ENCODE measurements around the gene WWOX. TPM values are rescaled to one million over a fixed set of nuclear protein-coding genes. Genes with fewer than 3 reads are reported as not detected.

WWOX gene
- total RNA-seq, 1 experiment from 2014 or later, result 15.6 TPM

DNA sequence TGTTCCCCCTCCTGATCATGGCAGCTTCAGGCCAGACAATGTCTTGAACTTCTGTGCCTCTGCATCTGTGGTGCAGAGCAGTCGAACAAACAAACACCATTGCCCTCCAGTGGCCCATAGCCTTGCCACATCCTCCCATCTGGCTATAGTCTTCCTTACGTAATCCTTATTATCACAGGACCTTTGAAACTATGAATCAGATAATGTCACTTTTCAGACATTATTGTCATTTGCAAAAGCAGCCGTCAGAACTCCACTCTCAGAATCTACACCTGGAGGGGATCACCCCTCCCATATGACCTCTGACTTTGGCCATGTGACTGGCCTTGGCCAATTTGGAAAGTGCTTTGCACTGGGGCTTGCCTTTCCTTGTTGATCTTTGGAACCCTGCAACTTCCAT lies 1113.8 kb downstream of the WWOX start:
- Histone ChIP-seq H4K20me1 (ENCODE audit: control insufficient read depth, insufficient read depth, insufficient read length) (no peaks in the 10 kb centered on the region), H3K4me2 (ENCODE audit: insufficient read depth, insufficient read length, low read length) (no peak overlapping the region), H3K27ac (ENCODE audit: insufficient read length, low read depth, low read length) (no peak overlapping the region)

More for the DNA sequence above, 1113.8 kb downstream of the WWOX start:
- Histone ChIP-seq H2AFZ (ENCODE audit: low read length) (no peak overlapping the region), H3K9ac (ENCODE audit: extremely low read depth, insufficient read length, low read length) (no peak overlapping the region), H4K8ac (replicated peaks; ENCODE audit: insufficient read length, low read depth, low read length) (no peak overlapping the region), H4K5ac (ENCODE audit: insufficient read length, low read depth, low read length) (no peak overlapping the region), H2AK5ac (ENCODE audit: insufficient read length, low read length) (no peak overlapping the region), H2BK15ac (ENCODE audit: low read depth, low read length) (no peak overlapping the region), H2BK20ac (ENCODE audit: low read depth, low read length, poor library complexity, severe bottlenecking) (no peak overlapping the region), H3K18ac (ENCODE audit: insufficient read length, low read depth, low read length) (no peak overlapping the region), H3K23ac (ENCODE audit: insufficient read length, low read depth, low read length) (no peak overlapping the region), H3K9me3 (ENCODE audit: control insufficient read depth, low read depth, low read length) (no peaks in the 10 kb centered on the region), H3K56ac (ENCODE audit: insufficient read length, low read depth, low read length) (no peak overlapping the region), H3K79me2 (ENCODE audit: insufficient read depth, low read length) (no peaks in the 10 kb centered on the region), H2BK120ac (ENCODE audit: low read depth, low read length, poor library complexity, severe bottlenecking) (no peak overlapping the region), H3K23me2 (ENCODE audit: insufficient read length, low read depth, low read length, poor library complexity, severe bottlenecking) (no peaks in the 10 kb centered on the region), H3K4ac (ENCODE audit: low read depth, low read length) (no peak overlapping the region), H3K79me1 (ENCODE audit: insufficient read depth, low read depth, low read length, poor library complexity, severe bottlenecking) (no peaks in the 10 kb centered on the region), H3K27me3 (ENCODE audit: insufficient read depth, low read length) (no peaks in the 10 kb centered on the region), H3T11ph (ENCODE audit: low read length) (no peak overlapping the region), H2BK12ac (ENCODE audit: insufficient read length, low read depth, low read length) (no peak overlapping the region), H3K4me1 (ENCODE audit: insufficient read depth, low read length) (peaks cover 4% of the 10 kb centered on the region; the same call in 1 of the 2 replicates), H4K91ac (ENCODE audit: insufficient read length, low read depth, low read length) (no peak overlapping the region), H2BK5ac (ENCODE audit: insufficient read length, low read length) (no peak overlapping the region), H3K14ac (ENCODE audit: insufficient read depth, low read length) (no peak overlapping the region)
- WGBS (ENCODE audit: extremely low coverage, insufficient read length, low lambda C conversion rate), result no CpG with 5 or more reads among the region's 3 CpGs
- DNase-seq, result no peak
- H3K27me3 Mint-ChIP-seq (ENCODE audit: low read depth), result no peaks in the 10 kb centered on the region
- peaks cover 0 to 5% (median 4%) of the 10 kb centered on the region in 3 experiments; a peak in 5 of 7 replicates for H3K36me3 Mint-ChIP-seq (ENCODE audit: insufficient read depth in 1 of 3, low read depth in 3 of 3)
- TF ChIP-seq, protein P1, sequence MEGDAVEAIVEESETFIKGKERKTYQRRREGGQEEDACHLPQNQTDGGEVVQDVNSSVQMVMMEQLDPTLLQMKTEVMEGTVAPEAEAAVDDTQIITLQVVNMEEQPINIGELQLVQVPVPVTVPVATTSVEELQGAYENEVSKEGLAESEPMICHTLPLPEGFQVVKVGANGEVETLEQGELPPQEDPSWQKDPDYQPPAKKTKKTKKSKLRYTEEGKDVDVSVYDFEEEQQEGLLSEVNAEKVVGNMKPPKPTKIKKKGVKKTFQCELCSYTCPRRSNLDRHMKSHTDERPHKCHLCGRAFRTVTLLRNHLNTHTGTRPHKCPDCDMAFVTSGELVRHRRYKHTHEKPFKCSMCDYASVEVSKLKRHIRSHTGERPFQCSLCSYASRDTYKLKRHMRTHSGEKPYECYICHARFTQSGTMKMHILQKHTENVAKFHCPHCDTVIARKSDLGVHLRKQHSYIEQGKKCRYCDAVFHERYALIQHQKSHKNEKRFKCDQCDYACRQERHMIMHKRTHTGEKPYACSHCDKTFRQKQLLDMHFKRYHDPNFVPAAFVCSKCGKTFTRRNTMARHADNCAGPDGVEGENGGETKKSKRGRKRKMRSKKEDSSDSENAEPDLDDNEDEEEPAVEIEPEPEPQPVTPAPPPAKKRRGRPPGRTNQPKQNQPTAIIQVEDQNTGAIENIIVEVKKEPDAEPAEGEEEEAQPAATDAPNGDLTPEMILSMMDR (conservative IDR thresholded peaks at IDR 0.05), result peak; percentile 30; the same call in 2 of the 3 replicates
- peaks cover 4% of the 10 kb centered on the region in 2 experiments; a peak in 3 of 5 replicates for H3K9me3 Mint-ChIP-seq
- no peak overlapping the region for H3K4me3 Mint-ChIP-seq
- peak overlapping the region in 1 of 3 experiments; percentile 59; a peak in 2 of 7 replicates for H3K27ac Mint-ChIP-seq
- H3K4me1 Mint-ChIP-seq, result peaks cover 27 to 28% of the 10 kb centered on the region in 2 experiments
